ENCODE data around the gene RPA1.

The RPA1 gene

GRCh38 chr17:1942666-1943435, 113.0 kb downstream of the RPA1 start:
- DNase-seq (ENCODE audit: low read depth): no peak

- DNase-seq (ENCODE audit: low read depth): no peak
Observed at GRCh38 chr17:1943436-1943831, 113.6 kb downstream of the RPA1 start.

- no peak for DNase-seq (ENCODE audit: low read depth)
Observed at GRCh38 chr17:1945621-1946020, 115.8 kb downstream of the RPA1 start.

- no peak for DNase-seq (ENCODE audit: low read depth)
Observed at GRCh38 chr17:1946021-1946932, 116.5 kb downstream of the RPA1 start.

GRCh38 chr17:1947229-1947742, 117.5 kb downstream of the RPA1 start:
- no peak for DNase-seq (ENCODE audit: low read depth)

- no peak for DNase-seq (ENCODE audit: low read depth)
Observed at GRCh38 chr17:1947743-1948516, 118.1 kb downstream of the RPA1 start.

GRCh38 chr17:1948517-1948825, 118.7 kb downstream of the RPA1 start:
- DNase-seq (ENCODE audit: low read depth): no peak
